OCI-LY3 (cell line): ENCODE data around the gene THAP6.
A peak's percentile ranks its signal among the peaks of the same experiment; 100 is the strongest.
"Not testable (repeated sequence)": the region's sequence is repeated elsewhere in the genome, so short reads cannot be mapped to it uniquely, and the experiment has no call there.

ENCODE experiments used
- H2AFZ ChIP-seq: fragments of 200-600, 300-600 bp; shearing (Covaris generic); 2 replicates; pipeline ENCODE4 v1.6.0; 2014; ENCODE audit warnings: antibody characterized with exemption, low read depth, low read length
- H3K27ac ChIP-seq: fragments of 200-600, 300-600 bp; sonication (generic); 2 replicates; pipeline ENCODE4 v1.5.1; 2014; ENCODE audit warnings: mild to moderate bottlenecking, low read length, moderate library complexity, mixed read lengths
- H3K27me3 ChIP-seq: fragments of 200-600, 300-600 bp; sonication (generic); 2 replicates; pipeline ENCODE4 v1.6.1; 2014; ENCODE audit warnings: low read depth, low read length, mixed read lengths
- H3K36me3 ChIP-seq: fragments of 200-600, 300-600 bp; sonication (generic); replicated peaks from 2 replicates; pipeline ENCODE3; 2014; ENCODE audit warnings: low read depth, low read length, mixed read lengths
- H3K4me1 ChIP-seq: fragments of 300-600, 200-600 bp; sonication (generic); 2 replicates; pipeline ENCODE4 v1.6.1; 2014; ENCODE audit warnings: low read length, mixed read lengths
- H3K4me2 ChIP-seq: fragments of 200-600, 300-600 bp; sonication (generic); 2 replicates; pipeline ENCODE4 v1.6.1; 2014; ENCODE audit warnings: low read length, mixed read lengths
- H3K4me3 ChIP-seq: fragments of 300-600, 200-600 bp; sonication (generic); 2 replicates; pipeline ENCODE4 v1.5.1; 2014; ENCODE audit warnings: antibody characterized with exemption, mild to moderate bottlenecking, low read length, moderate library complexity
- H3K79me2 ChIP-seq: fragments of 300-600, 200-600 bp; shearing (Covaris generic); 2 replicates; pipeline ENCODE4 v1.6.1; 2014; ENCODE audit warnings: mild to moderate bottlenecking, low read length, mixed read lengths
- H3K9ac ChIP-seq: fragments of 300-600, 200-600 bp; shearing (Covaris generic); 2 replicates; pipeline ENCODE4 v1.6.0; 2014; ENCODE audit warnings: mild to moderate bottlenecking, low read length, moderate library complexity
- H3K9me3 ChIP-seq: fragments of 200-600, 300-600 bp; shearing (Covaris generic); 2 replicates; pipeline ENCODE4 v1.6.1; 2014; ENCODE audit warnings: low read length, mixed read lengths; ENCODE audit not compliant: insufficient read depth
- H4K20me1 ChIP-seq: fragments of 200-600, 300-600 bp; sonication (generic); 2 replicates; pipeline ENCODE4 v1.6.1; 2016; ENCODE audit warnings: low read length, mixed read lengths; ENCODE audit not compliant: insufficient read depth
- EZH2phosphoT487 ChIP-seq: fragments of 200-600 bp; shearing (Covaris generic); IDR thresholded peaks from 2 replicates; pipeline ENCODE4 v1.6.1; 2018; ENCODE audit warnings: antibody characterized with exemption, mixed run types, low read depth
- TF ChIP-seq, protein P1 (sequence below): fragments of 200-600, 300-600 bp; sonication (generic); IDR thresholded peaks from 2 replicates; pipeline ENCODE4 v1.5.1; 2014; ENCODE audit warnings: antibody characterized with exemption, low read length, low read depth

THAP6 gene

DNA sequence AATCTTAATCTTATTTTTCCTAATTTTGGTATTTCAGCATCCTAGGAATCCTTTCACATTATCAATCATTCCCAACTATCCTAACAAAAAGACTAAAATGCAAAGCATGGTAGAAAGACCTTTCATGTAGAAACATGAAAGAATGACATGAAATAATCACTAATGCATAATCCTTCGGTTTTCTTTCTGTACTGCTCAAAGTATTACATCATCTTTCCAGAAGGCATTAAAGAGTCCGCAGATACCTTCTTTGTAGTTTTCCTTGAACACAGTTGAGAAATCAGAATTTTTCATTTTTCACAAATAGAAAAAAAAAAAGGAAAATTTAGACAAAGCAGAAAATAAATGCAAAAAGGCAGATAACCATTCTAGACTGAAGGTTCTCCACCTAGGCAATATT lies 11.6 kb upstream of the THAP6 start:
- TF ChIP-seq, protein P1, sequence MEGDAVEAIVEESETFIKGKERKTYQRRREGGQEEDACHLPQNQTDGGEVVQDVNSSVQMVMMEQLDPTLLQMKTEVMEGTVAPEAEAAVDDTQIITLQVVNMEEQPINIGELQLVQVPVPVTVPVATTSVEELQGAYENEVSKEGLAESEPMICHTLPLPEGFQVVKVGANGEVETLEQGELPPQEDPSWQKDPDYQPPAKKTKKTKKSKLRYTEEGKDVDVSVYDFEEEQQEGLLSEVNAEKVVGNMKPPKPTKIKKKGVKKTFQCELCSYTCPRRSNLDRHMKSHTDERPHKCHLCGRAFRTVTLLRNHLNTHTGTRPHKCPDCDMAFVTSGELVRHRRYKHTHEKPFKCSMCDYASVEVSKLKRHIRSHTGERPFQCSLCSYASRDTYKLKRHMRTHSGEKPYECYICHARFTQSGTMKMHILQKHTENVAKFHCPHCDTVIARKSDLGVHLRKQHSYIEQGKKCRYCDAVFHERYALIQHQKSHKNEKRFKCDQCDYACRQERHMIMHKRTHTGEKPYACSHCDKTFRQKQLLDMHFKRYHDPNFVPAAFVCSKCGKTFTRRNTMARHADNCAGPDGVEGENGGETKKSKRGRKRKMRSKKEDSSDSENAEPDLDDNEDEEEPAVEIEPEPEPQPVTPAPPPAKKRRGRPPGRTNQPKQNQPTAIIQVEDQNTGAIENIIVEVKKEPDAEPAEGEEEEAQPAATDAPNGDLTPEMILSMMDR, result no peak
- no peak for TF ChIP-seq EZH2phosphoT487
- no peaks in the 10 kb centered on the region for H4K20me1 ChIP-seq
- H3K36me3 ChIP-seq, result peaks cover 29% of the 10 kb centered on the region
- H2AFZ ChIP-seq, result no peak overlapping the region
- H3K4me3 ChIP-seq, result no peak overlapping the region
- H3K4me1 ChIP-seq, result no peaks in the 10 kb centered on the region
- H3K27me3 ChIP-seq, result no peaks in the 10 kb centered on the region
- H3K27ac ChIP-seq, result no peak overlapping the region
- H3K79me2 ChIP-seq, result no peaks in the 10 kb centered on the region; the same call in 1 of the 2 replicates
- H3K4me2 ChIP-seq, result no peak overlapping the region
- H3K9me3 ChIP-seq, result no peaks in the 10 kb centered on the region
- H3K9ac ChIP-seq, result no peak overlapping the region

DNA sequence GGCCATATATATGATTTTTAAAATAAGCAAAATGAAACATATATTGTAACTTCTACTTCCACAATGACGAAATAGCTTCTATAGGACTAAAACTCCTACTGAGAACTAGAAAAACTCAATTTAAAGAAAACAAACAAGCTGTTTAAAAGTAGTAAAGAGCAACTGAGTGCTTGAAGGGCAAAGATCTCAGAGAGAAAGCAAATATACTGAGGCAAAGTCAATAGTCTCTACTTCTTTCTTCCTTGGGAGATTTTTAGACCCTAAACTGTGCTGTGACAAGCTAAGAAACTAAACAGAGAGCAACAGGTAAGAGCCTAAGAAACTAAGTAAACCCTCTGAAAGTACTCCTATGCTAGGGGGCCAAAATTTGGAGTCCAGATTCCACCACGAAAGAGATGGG lies 8.6 kb upstream of the THAP6 start:
- no peaks in the 10 kb centered on the region for H4K20me1 ChIP-seq
- no peaks in the 10 kb centered on the region for H3K27me3 ChIP-seq
- H3K9me3 ChIP-seq, result no peaks in the 10 kb centered on the region
- H3K4me3 ChIP-seq, result no peak overlapping the region
- H2AFZ ChIP-seq, result no peak overlapping the region
- no peak overlapping the region for H3K27ac ChIP-seq
- TF ChIP-seq, protein P1, result no peak
- no peak for TF ChIP-seq EZH2phosphoT487
- no peak overlapping the region for H3K9ac ChIP-seq
- H3K36me3 ChIP-seq, result peaks cover 11% of the 10 kb centered on the region
- peaks cover 14% of the 10 kb centered on the region for H3K79me2 ChIP-seq
- no peak overlapping the region for H3K4me2 ChIP-seq
- H3K4me1 ChIP-seq, result peaks cover 4% of the 10 kb centered on the region; the same call in 1 of the 2 replicates

DNA sequence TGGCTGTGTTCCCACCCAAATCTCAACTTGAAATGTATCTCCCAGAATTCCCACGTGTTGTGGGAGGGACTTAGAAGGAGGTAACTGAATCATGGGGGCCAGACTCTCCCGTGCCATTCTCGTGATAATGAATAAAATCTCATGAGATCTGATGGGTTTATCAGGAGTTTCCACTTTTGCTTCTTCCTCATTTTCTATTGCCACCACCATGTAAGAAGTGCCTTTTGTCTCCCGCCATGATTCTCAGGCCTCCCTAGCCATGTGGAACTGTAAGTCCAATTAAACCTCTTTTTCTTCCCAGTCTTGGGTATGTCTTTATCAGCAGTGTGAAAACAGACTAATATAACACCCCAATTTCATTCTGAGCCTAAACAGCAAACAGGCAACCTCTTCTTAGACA lies 4.7 kb upstream of the THAP6 start:
- not testable (repeated sequence) for H3K36me3 ChIP-seq, H3K27me3 ChIP-seq, H3K27ac ChIP-seq, H3K4me3 ChIP-seq, H3K4me2 ChIP-seq, H2AFZ ChIP-seq, H3K9ac ChIP-seq, H4K20me1 ChIP-seq, H3K9me3 ChIP-seq
- Histone ChIP-seq H3K4me1 (peaks cover 26% of the 10 kb centered on the region), H3K79me2 (peaks cover 48% of the 10 kb centered on the region)

DNA sequence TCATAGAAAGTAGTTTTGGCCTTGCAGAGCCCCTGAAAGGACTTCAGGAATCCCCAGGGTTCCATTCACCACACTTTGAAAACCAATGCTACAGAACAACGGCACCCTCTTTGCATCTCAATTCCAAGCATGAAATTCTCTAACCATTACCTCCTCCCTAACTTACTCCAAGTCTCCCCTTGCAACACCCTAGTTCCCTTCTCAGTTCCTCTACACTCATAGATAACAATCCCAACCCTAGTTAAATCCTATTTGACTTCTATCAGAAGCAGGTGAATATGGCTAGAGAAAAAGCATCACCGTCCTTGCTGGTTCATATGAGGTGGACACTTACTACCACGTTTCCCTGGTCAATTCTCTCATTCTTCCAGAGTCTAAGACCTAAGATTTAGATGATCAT lies 2.4 kb upstream of the THAP6 start:
- Histone ChIP-seq H3K9me3 (no peaks in the 10 kb centered on the region), H3K9ac (no peak overlapping the region), H3K4me1 (peaks cover 36% of the 10 kb centered on the region), H3K27me3 (no peaks in the 10 kb centered on the region), H3K79me2 (peaks cover 56% of the 10 kb centered on the region), H3K27ac (no peak overlapping the region), H3K4me3 (no peak overlapping the region), H2AFZ (no peak overlapping the region), H3K36me3 (peaks cover under 1% of the 10 kb centered on the region), H3K4me2 (0 out of 2 replicates have a peak overlapping the region, but pooled peaks have one; percentile 2), H4K20me1 (no peaks in the 10 kb centered on the region)
- TF ChIP-seq EZH2phosphoT487, result no peak
- TF ChIP-seq, protein P1, result no peak
